IPS DF 4.7 (cell line): ENCODE data around the gene OAS1.
"Not testable (repeated sequence)": the region's sequence is repeated elsewhere in the genome, so short reads cannot be mapped to it uniquely, and the experiment has no call there.

Experiments
- DNase-seq: peaks from one replicate; pipeline ENCODE4 v3.0.0-alpha.2; 2013; ENCODE audit warnings: low spot score; ENCODE audit errors: extremely low read depth

The OAS1 gene

DNA sequence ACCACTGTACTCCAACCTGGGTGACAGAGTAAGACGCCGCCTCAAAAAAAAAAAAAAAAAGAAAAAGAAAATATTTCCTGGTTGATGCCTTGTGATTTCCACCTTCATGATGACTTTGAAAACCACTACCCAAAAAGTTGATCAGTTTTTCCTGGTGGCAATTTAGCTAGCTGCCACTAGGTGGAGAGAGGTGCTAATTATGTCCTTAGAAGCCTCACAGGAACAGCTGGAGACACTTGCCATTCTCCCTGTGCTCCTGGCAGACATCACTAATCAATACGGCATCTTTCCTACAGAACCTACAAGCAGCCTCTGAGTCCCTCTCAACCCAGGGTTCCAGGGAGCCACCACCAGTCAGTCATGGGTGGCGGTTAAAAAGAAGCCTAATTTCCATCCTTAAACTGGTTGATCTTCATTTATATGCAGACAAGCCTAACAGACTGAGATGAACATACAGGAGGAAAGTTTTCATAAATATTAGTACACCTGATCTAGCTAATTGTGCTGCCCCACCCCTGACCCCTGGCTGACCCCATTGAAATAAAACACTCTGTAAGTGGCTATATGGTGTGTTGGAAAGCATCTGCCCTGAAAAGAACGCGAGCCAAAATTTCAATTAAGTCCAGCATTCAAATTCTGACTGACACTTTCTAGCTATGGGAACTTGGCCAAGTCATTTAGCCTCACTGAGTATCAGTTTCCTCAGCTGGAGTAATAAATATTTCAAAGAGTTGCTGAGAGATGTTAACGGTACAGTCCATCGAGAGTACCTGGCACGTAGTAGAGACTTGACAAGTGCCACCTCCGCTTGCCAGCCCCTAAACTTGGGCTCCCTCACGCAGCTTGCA, 6.2 kb upstream of the OAS1 start:
- DNase-seq = peak; percentile 71

GRCh38 chr12:112901271-112901670, 5.5 kb upstream of the OAS1 start:
- no peak for DNase-seq

GRCh38 chr12:112904571-112904970, 2.2 kb upstream of the OAS1 start:
- DNase-seq = no peak

DNA sequence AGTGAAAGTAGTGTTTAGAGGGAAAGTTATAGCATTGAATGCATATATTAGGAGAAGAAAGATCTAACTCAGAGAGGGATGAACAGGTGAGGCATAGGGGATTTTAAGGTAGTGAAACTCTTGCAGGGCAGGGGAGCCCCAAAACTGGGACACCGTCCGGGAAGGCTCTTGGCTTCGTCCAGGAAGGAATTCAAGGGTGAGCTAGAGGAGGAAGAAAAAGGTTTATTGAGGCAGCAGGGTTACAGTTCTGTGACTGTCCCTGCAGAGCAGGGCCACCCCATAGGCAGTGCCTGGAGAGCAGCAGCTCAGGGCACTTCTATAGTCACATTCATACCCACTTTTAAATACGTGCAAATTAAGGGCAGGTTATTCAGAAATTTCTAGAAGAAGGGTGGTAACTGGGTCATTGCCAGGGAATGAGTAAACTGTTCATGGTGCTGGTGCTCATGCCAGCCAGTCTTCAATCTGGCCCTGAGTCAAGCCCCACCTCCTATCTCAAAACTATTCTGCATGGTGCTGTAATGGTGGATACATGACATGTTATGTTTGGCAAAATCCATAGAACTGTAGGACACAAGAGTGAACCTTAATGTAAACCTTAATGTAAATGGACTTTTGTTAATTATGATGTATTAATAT, 1.2 kb upstream of the OAS1 start:
- no peak for DNase-seq

DNA sequence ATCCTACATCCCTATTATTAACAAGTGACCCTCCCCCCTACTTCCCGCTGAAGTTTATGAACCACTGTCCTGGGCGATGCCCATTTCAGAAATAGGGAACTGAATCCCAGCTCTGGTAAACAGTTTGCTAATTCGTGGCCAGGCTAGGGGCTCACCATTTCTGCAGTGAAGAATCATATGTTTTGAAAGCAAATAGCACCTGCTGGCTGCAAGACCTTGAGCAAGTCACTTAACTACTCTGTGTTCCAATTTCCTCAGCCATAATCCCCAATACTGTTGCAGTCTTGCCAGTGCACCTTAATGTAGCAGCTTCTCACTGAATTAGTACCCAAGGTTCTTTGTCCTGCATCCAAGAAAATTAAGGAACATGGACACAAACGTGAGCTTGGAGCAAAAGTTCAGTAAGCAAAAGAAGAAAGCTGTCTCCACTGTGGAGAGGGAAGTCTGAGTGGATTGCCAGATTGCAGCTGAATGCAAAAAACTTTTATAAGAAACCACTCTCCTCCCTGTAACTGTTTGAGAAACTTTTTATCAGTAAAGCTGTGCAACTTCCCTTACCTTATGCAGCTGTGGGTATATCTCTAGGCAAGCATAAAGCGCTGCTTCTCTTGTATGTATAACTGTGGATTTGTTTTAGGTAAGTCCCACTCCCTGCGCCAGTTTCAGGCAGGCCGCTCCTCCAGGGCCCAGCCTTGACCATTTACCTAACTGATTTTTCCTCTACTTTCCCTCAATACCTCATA, 824 bp downstream of the OAS1 start:
- DNase-seq = no peak

DNA sequence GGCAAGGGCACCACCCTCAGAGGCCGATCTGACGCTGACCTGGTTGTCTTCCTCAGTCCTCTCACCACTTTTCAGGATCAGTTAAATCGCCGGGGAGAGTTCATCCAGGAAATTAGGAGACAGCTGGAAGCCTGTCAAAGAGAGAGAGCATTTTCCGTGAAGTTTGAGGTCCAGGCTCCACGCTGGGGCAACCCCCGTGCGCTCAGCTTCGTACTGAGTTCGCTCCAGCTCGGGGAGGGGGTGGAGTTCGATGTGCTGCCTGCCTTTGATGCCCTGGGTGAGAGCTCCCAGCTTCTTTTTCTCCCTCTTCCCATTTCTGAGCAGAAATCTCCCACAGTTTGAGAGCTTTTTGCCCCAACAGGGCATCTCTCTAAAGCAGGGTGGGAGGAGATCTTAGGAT, 1.8 kb downstream of the OAS1 start:
- DNase-seq = no peak

DNA sequence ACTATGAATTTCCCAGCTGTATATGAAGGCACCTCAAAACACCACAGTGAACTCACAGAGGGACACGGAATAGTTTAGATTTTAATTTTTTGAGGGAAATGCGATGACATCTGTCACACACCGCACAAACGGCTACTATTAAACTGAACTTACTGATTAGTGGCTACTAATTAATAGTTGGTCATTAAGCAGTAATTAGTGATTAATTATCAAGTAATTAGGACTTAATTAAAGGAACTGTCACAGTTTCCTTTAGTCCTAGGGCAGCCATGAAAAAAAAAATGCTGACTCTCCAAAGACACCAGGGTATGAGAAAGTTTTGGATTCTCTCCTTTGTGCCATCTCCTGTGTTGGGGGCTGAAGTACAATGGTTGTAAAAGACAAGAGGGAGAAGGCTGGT, 2.9 kb downstream of the OAS1 start:
- no peak for DNase-seq

DNA sequence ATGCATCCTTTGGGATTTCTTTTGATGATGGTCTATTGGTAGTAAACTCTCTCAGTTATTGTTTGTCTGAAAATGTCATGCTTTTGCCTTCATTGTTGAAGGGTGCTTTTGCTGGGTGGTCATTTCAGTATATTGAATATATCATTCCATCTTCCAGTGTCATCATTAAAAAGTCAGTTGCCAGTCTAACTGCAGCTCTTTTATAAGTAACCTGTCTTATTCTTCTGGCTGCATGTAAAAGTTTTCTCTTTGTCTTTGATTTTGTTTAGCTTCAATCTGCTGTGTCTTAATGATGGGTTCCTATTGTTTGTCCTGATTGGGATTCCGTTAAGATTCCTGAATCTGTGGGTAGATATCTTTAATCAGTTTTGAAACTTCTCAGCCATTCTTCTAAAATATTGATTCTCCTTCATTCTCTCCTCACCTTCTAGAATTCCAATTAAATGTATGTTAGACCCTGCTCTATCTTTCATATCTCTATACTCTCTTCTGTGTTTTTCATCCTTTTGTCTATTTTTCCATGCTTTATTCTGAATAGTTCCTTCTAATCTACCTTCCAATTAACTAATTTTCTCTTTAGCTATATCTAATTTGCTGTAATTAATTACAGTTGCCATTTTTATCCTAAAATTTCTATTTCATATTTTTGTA, 6.4 kb downstream of the OAS1 start:
- no peak for DNase-seq

DNA sequence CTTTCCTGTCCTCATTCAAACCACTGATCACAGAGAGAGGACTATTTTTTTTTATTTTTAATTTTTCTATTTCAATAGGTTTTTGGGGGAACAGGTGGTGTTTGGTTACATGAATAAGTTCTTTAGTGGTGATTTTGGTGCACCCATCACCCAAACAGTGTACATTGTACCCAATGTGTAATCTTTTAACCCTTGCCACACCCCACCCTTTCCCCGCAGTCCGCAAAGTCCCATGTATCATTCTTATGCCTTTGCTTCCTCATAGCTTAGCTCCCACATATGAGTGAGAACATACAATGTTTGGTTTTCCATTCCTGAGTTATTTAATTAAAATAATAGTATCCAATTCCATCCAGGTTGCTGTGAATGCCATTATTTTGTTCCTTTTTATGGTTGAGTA, 7.1 kb downstream of the OAS1 start:
- not testable (repeated sequence) for DNase-seq

DNA sequence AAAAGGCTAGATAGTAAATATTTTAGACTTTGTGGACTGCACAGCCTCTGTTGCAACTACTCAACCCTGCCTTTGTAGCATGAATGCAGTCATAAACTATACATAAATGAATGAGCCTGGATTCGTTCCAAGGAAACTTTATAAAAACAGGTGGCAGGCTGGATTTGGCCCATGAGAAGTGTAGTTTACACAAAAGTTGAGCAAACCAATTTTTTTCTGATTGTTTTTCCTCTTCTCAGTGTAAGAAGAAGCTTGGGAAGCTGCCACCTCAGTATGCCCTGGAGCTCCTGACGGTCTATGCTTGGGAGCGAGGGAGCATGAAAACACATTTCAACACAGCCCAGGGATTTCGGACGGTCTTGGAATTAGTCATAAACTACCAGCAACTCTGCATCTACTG, 9.5 kb downstream of the OAS1 start:
- no peak for DNase-seq

DNA sequence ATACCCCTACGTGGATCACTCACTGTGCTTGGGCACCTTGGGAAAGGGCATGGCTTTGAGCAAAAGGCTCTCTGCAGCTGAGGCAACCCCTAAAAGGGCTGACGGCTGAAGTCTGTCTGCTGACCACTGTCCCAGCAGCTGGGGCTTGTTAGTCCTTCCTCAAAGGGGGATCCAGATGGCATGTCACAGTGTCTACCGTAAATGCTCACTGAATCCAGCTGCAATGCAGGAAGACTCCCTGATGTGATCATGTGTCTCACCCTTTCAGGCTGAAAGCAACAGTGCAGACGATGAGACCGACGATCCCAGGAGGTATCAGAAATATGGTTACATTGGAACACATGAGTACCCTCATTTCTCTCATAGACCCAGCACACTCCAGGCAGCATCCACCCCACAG, 12.4 kb downstream of the OAS1 start:
- no peak for DNase-seq

DNA sequence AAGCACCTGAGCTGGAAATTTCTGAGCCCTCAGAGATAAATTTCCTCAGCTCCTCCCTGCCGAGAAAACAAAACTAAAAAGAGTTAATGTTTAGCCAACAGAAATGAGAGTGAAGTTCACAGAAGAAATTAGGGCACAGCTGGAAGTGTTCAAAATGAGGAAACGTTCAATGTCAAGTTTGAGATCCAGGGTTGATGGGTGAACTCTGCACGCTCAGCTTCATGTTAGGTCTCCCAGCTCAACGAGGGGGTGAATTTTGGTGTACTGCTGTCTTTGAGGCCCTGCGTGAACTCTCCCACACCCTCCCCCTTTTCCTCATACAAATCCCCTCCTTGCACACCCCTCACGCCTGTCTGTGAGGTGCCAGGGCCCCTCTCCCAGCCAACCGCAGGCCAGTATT, 18.2 kb downstream of the OAS1 start:
- DNase-seq = no peak

- DNase-seq = not testable (repeated sequence)
Measured at GRCh38 chr12:112926416-112927033, 19.8 kb downstream of the OAS1 start.

- no peak for DNase-seq
Measured at GRCh38 chr12:112927475-112927874, 20.7 kb downstream of the OAS1 start.

- no peak for DNase-seq
Measured at GRCh38 chr12:112927925-112928324, 21.2 kb downstream of the OAS1 start.

DNA sequence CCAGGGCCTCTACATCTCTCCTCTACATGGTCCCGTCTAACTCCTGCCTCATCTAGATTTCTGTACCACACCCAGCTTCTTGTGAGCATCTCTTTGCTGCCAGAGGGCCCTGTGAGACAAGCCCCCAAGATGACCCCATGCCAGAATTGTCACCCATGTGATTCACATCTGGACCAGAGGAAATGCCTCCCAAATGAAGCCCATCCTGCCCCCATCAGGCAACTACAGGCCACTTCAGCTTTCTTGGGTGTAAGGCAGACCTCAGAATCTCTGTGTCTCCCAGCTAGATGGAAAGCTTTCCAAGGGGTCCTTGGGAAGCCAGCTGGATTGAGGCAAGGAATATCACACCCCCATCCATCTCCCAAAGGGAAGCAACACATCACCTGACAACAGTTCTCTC, 22.2 kb downstream of the OAS1 start:
- no peak for DNase-seq

DNA sequence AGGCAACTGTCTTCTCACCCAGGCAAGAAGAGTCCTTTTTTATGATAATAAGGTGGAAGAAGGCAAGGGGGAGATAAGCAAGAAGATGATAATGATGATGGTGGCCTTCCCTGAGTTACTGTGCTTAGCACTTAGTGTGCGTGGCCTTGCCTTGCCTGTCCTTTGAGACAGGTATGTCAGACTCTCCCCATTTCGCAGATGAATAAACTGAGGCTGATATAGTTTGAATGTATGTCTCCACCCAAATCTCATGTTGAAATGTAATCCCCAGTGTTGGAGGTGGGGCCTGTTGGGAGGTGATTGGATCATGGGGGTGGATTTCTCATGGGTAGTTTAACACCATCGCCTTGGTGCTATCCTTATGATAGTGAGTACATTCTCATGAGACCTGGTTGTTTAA, 23.0 kb downstream of the OAS1 start:
- no peak for DNase-seq

- no peak for DNase-seq
Measured at GRCh38 chr12:112930350-112930749, 23.6 kb downstream of the OAS1 start.

GRCh38 chr12:112932485-112933128, 25.8 kb downstream of the OAS1 start:
- peak; percentile 19 for DNase-seq

DNA sequence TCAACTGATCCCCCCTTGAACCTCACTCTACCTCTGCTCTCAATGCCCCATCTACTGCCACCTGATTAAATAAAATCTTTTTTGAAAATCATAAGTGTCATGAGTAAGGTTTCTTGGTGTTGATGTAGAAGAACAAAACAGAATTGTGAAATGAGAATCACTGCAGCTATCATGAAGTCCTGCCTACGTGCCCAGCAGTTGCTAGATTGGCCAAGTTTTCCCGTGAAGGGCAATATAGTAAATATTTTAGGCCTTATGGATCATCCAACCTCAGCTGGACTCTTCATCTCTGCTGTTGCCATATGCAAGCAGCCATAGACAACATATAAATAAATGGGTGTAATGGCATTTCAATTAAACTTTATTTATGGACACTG, 26.4 kb downstream of the OAS1 start:
- no peak for DNase-seq

GRCh38 chr12:112936264-112936663, 29.5 kb downstream of the OAS1 start:
- DNase-seq = no peak
